Large intestine (tissue), 3 donors: ENCODE measurements around the gene SH3RF1. TPM values are rescaled to one million over a fixed set of nuclear protein-coding genes. Genes with fewer than 3 reads are reported as not detected.

Experiments used
- DNase-seq, 2 donors: peaks; one replicate each; pipeline versions ENCODE4 v3.0.0 to v3.0.0-alpha.2; 2013
- H3K27ac ChIP-seq: one replicate; pipeline ENCODE4 v1.5.1; 2013; ENCODE audit warnings: low read length
- H3K27me3 ChIP-seq: 2 replicates; pipeline ENCODE4 v1.6.1; 2013; ENCODE audit warnings: low read length; ENCODE audit not compliant: control insufficient read depth, insufficient read depth
- H3K36me3 ChIP-seq: 2 replicates; pipeline ENCODE4 v1.6.1; 2013; ENCODE audit warnings: low read length; ENCODE audit not compliant: control insufficient read depth, insufficient read depth
- H3K4me1 ChIP-seq: one replicate; pipeline ENCODE4 v1.6.1; 2013; ENCODE audit warnings: low read length; ENCODE audit not compliant: control insufficient read depth, insufficient read depth
- H3K4me3 ChIP-seq: one replicate; pipeline ENCODE4 v1.5.1; 2013; ENCODE audit warnings: low read length
- H3K9me3 ChIP-seq: one replicate; pipeline ENCODE4 v1.6.1; 2013; ENCODE audit warnings: mild to moderate bottlenecking, low read depth, low read length, moderate library complexity; ENCODE audit not compliant: control insufficient read depth
- WGBS: methylation state at CpG from one replicate; pipeline ENCODE4 v1.1.5; 2013; ENCODE audit warnings: low lambda C conversion rate; ENCODE audit not compliant: insufficient coverage; 5-methylcytosine and 5-hydroxymethylcytosine counted together
- polyA plus RNA-seq: library from polyadenylated mRNA; unstranded; fragments of 120-200 nt; gene quantifications from one replicate; pipeline ENCODE4 v1.2.1, GENCODE V29; 2013

SH3RF1 gene
- polyA plus RNA-seq, 1 donor = 30.1 TPM

DNA sequence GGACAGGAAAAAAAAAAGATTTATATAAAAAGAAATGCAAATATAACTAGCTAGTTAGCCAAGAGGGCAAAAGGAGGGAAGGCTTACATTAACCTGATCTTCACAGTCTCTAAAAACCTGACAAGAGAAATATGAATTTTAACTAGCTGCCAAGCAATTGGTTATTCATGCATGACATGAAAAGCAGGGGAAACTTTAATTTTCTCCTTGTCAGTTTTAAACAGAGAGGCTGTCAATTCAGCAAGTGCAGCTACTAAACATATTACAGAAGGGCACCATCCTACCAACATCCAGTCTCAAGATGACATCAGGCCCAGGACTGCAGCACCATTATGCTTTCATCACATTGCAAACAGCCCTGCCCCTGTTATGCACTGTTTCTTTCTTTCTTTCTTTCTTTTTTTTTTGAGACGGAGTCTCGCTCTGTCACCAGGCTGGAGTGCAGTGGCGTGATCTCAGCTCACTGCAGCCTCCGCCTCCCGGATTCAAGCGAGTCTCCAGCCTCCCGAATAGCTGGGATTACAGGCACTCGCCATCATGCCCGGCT lies 221.8 kb downstream of the SH3RF1 start:
- Histone ChIP-seq H3K4me1 (peaks cover 2% of the 10 kb centered on the region), H3K9me3 (no peaks in the 10 kb centered on the region), H3K27me3 (no peaks in the 10 kb centered on the region), H3K36me3 (no peaks in the 10 kb centered on the region), H3K4me3 (no peak overlapping the region), H3K27ac (no peak overlapping the region)
- no peak for DNase-seq
- no CpG with 5 or more reads among the region's 9 CpGs for WGBS

DNA sequence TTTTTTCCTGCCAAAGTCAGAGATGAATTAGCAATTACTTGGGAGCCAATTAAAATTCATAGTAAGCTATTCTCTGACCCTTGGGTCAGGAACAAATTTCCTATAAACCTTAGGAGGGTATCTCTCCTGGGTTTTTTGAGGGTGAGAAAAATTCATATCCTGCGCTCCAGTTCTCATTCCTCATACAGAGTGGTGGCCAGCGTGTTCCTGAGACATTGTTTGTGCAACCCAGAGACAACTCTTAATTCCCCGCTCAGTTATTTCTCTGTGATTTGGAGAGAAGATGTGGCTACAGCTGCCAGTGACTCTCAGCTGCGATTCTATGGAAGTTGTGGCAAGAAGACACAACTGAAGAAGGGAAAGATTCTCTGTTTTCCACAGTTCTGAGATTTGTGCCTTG lies 222.8 kb downstream of the SH3RF1 start:
- WGBS = 100% methylated on average over 2 of the region's 4 CpGs
- H3K27me3 ChIP-seq = no peaks in the 10 kb centered on the region
- H3K4me3 ChIP-seq = no peak overlapping the region
- no peak for DNase-seq
- H3K4me1 ChIP-seq = peaks cover under 1% of the 10 kb centered on the region
- H3K9me3 ChIP-seq = no peaks in the 10 kb centered on the region
- no peak overlapping the region for H3K27ac ChIP-seq
- H3K36me3 ChIP-seq = no peaks in the 10 kb centered on the region

- H3K9me3 ChIP-seq = no peaks in the 10 kb centered on the region
- 100% methylated on average over 2 of the region's 15 CpGs for WGBS
- no peak overlapping the region for H3K27ac ChIP-seq
- no peaks in the 10 kb centered on the region for H3K27me3 ChIP-seq
- no peak for DNase-seq
- no peaks in the 10 kb centered on the region for H3K4me1 ChIP-seq
- H3K36me3 ChIP-seq = no peaks in the 10 kb centered on the region
- H3K4me3 ChIP-seq = no peak overlapping the region
Measured at GRCh38 chr4:169045862-169046584, 224.7 kb downstream of the SH3RF1 start.

DNA sequence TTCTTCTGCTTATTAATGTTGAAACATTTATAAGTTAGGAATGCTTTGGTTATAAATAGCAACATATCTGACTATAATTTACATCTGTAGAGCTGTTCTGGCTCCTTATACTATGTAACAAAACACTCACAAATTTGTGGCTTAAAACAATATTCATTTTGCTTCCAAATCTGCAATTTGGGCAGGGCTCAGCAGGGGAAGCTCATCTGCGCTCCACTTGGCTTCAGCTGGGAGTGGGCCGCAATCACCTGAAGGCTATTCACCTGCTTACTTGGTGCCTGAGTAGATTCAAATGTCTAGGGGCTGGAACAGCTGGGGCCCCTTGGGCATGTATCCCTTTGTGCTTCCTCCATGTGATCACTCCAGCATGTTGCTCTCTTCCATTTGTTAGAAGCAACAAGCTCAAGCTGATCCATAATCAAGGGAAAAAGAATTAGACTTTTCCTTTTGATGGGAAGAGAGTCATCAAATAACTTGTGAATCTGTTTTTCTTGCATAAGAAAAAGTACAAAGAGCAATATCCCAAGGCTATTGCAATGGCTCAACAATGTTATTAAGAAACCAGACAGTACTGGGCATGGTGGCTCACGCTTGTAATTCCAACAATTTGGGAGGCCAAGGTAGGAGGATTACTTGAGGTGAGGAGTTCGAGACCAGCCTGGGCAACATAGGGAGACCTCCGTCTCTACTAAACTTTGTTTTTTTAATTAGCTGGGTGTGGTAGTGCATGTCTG lies 225.9 kb downstream of the SH3RF1 start:
- Histone ChIP-seq H3K27me3 (no peaks in the 10 kb centered on the region), H3K27ac (no peak overlapping the region), H3K9me3 (no peaks in the 10 kb centered on the region), H3K4me1 (no peaks in the 10 kb centered on the region), H3K36me3 (no peaks in the 10 kb centered on the region), H3K4me3 (no peak overlapping the region)
- 100% methylated on average over 1 of the region's 5 CpGs for WGBS
- no peak for DNase-seq
